Adrenal gland (tissue), 5 donors: ENCODE data around the gene VEZT.

ENCODE experiments used
- POLR2A ChIP-seq, 2 donors: fragments of 450-650 bp; IDR thresholded peaks; one replicate each; pipeline ENCODE4 v1.6.1; 2017; ENCODE audit warnings: antibody characterized with exemption in 2 of 2, mild to moderate bottlenecking in 2 of 2, moderate library complexity in 1 of 2
- TF ChIP-seq, protein P1 (sequence below), 6 experiments: fragments of 450-650 bp in 4 of 6; fragments of 200-600 bp in 2 of 6; sonication (generic) in 1 of 6; IDR thresholded peaks; 1 replicate in 5 of 6; 2 replicates in 1 of 6; pipeline versions ENCODE4 v1.5.1 to v1.8.0; 2016 to 2021; ENCODE audit warnings: antibody characterized with exemption in 6 of 6, mild to moderate bottlenecking in 2 of 6, moderate library complexity in 1 of 6
- donor health status: DM: no; HTN: no; CAD: no.

DNA sequence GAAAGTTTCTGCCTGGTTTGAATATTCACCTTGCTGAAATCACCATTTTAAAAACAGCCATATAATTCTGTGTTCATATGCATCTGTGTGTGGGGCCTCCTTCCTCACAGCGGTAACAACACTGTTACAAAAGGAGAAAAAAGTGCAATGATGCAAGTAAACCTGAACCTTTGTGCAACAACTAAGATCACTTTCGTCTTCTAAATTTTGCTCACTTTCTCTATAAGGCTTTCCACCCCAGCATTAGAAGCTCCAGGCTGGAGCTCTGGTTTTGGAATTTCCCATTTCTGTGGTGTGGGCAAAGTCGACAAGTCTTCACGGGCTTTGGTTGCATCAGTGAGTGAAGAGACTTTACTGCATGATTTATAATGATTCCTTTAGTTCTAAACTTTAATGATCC lies 18.7 kb upstream of the VEZT start:
- TF ChIP-seq, protein P1, sequence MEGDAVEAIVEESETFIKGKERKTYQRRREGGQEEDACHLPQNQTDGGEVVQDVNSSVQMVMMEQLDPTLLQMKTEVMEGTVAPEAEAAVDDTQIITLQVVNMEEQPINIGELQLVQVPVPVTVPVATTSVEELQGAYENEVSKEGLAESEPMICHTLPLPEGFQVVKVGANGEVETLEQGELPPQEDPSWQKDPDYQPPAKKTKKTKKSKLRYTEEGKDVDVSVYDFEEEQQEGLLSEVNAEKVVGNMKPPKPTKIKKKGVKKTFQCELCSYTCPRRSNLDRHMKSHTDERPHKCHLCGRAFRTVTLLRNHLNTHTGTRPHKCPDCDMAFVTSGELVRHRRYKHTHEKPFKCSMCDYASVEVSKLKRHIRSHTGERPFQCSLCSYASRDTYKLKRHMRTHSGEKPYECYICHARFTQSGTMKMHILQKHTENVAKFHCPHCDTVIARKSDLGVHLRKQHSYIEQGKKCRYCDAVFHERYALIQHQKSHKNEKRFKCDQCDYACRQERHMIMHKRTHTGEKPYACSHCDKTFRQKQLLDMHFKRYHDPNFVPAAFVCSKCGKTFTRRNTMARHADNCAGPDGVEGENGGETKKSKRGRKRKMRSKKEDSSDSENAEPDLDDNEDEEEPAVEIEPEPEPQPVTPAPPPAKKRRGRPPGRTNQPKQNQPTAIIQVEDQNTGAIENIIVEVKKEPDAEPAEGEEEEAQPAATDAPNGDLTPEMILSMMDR (IDR thresholded peaks at IDR 0.05) = no peak
- no peak for TF ChIP-seq POLR2A (IDR thresholded peaks at IDR 0.05)
